Thyroid gland (tissue), 4 donors: ENCODE measurements around the gene PRSS36. TPM values are rescaled to one million over a fixed set of nuclear protein-coding genes. Genes with fewer than 3 reads are reported as not detected.
"Not testable (repeated sequence)": the region's sequence is repeated elsewhere in the genome, so short reads cannot be mapped to it uniquely, and the experiment has no call there.

Source experiments
- DNase-seq, 2 donors: peaks; one replicate each; pipeline ENCODE4 v3.0.0-alpha.2; 2019
- H3K27ac ChIP-seq, 3 donors: fragments of 200-600 bp; sonication (generic); 1 replicate in 2 of 3; 2 replicates in 1 of 3; pipeline ENCODE4 v1.5.1; 2016 to 2019; ENCODE audit warnings: mild to moderate bottlenecking in 1 of 3, moderate library complexity in 1 of 3
- H3K27me3 ChIP-seq: fragments of 200-600 bp; sonication (generic); one replicate; pipeline ENCODE4 v1.5.1; 2019
- H3K36me3 ChIP-seq, 2 donors: fragments of 200-600 bp; sonication (generic); one replicate each; pipeline ENCODE4 v1.5.1; 2016 to 2019
- H3K4me1 ChIP-seq, 2 donors: fragments of 200-600 bp; sonication (generic); one replicate each; pipeline ENCODE4 v1.5.1; 2017 to 2019
- H3K4me3 ChIP-seq, 3 donors: fragments of 200-600 bp; sonication (generic); replicated peaks in 1 of 3; 1 replicate in 2 of 3; 2 replicates in 1 of 3; pipeline ENCODE4 v1.5.1; 2016; ENCODE audit warnings: mild to moderate bottlenecking in 1 of 3
- H3K9me3 ChIP-seq: fragments of 200-600 bp; sonication (generic); one replicate; pipeline ENCODE4 v1.5.1; 2017
- CTCF ChIP-seq, 6 experiments: fragments of 200-600 bp in 3 of 6; fragments of 450-650 bp in 3 of 6; sonication (generic) in 3 of 6; IDR thresholded peaks; one replicate each; pipeline ENCODE4 v1.5.1; 2016 to 2019; ENCODE audit warnings: antibody characterized with exemption in 6 of 6, mild to moderate bottlenecking in 2 of 6, inconsistent platforms in 1 of 6, moderate library complexity in 1 of 6
- POLR2A ChIP-seq, 2 donors: fragments of 450-650 bp; IDR thresholded peaks; one replicate each; pipeline ENCODE4 v1.6.1; 2017; ENCODE audit warnings: antibody characterized with exemption in 2 of 2, mild to moderate bottlenecking in 2 of 2, moderate library complexity in 1 of 2
- WGBS, 2 donors: methylation state at CpG; one replicate each; pipeline ENCODE4 v1.1.5; 2017; 5-methylcytosine and 5-hydroxymethylcytosine counted together
- intact Hi-C: fragments of 100-400 bp; cut with DNase I; formaldehyde crosslinking; loops from one replicate; pipeline ENCODE4 v1.15.1; 2023
- total RNA-seq, 4 donors: library from RNA; depleted of rRNA; stranded (reverse); fragments of >200 nt; gene quantifications; one replicate each; pipeline ENCODE4 v1.2.3, GENCODE V29; 2016

The PRSS36 gene
- total RNA-seq, 4 donors from 2014 or later: 1.4 to 6.6 (median 3.0) TPM

- intact Hi-C loops: loop anchor here (10.0 kb wide), 1 partner anchor 165 kb away; the partner anchor contains the start of gene HSD3B7
- H3K27ac ChIP-seq: no peak overlapping the region
- 70 to 85% methylated on average over 5 of the region's 5 CpGs for WGBS, 2 donors
- H3K27me3 ChIP-seq: no peaks in the 10 kb centered on the region
- TF ChIP-seq POLR2A (IDR thresholded peaks at IDR 0.05) (no peak), CTCF (IDR thresholded peaks at IDR 0.05) (no peak)
- H3K4me3 ChIP-seq: no peak overlapping the region
- peaks cover 0 to 4% of the 10 kb centered on the region in 2 donors for H3K4me1 ChIP-seq
- no peaks in the 10 kb centered on the region for H3K36me3 ChIP-seq
- DNase-seq: no peak
- no peaks in the 10 kb centered on the region for H3K9me3 ChIP-seq
These were observed 534 bp downstream of the PRSS36 start for GRCh38 chr16:31149332-31149731.

GRCh38 chr16:31148896-31149295 lies 970 bp downstream of the PRSS36 start:
- intact Hi-C loops: loop anchor here (10.0 kb wide), 1 partner anchor 164 kb away; the partner anchor contains the start of gene HSD3B7
- no peak for DNase-seq

GRCh38 chr16:31148281-31148728 lies 1.6 kb downstream of the PRSS36 start:
- H3K9me3 ChIP-seq: no peaks in the 10 kb centered on the region
- H3K4me1 ChIP-seq: peaks cover 0 to 4% of the 10 kb centered on the region in 2 donors
- H3K27me3 ChIP-seq: no peaks in the 10 kb centered on the region
- WGBS, 2 donors: 13 to 43% methylated on average over 5 to 21 of the region's 40 CpGs
- no peak overlapping the region for H3K4me3 ChIP-seq
- DNase-seq: peak; percentile 61 to 70
- H3K36me3 ChIP-seq: no peaks in the 10 kb centered on the region
- intact Hi-C loops: loop anchor here (10.0 kb wide), 1 partner anchor 164 kb away; the partner anchor contains the start of gene HSD3B7
- TF ChIP-seq CTCF (IDR thresholded peaks at IDR 0.05): no peak
- H3K27ac ChIP-seq: no peak overlapping the region

More at GRCh38 chr16:31148896-31149295, 970 bp downstream of the PRSS36 start:
- WGBS, 2 donors: 73 to 80% methylated on average over 18 to 25 of the region's 25 CpGs
- H3K4me3 ChIP-seq: no peak overlapping the region
- TF ChIP-seq CTCF (IDR thresholded peaks at IDR 0.05): no peak
- TF ChIP-seq POLR2A (IDR thresholded peaks at IDR 0.05): no peak
- H3K9me3 ChIP-seq: no peaks in the 10 kb centered on the region
- H3K36me3 ChIP-seq: no peaks in the 10 kb centered on the region
- H3K4me1 ChIP-seq: peaks cover 0 to 4% of the 10 kb centered on the region in 2 donors
- no peaks in the 10 kb centered on the region for H3K27me3 ChIP-seq
- no peak overlapping the region for H3K27ac ChIP-seq

- TF ChIP-seq CTCF (IDR thresholded peaks at IDR 0.05) (no peak), POLR2A (IDR thresholded peaks at IDR 0.05) (no peak)
- no peaks in the 10 kb centered on the region for H3K27me3 ChIP-seq
- no peak overlapping the region for H3K27ac ChIP-seq
- 94 to 98% methylated on average over 3 of the region's 3 CpGs for WGBS, 2 donors
- no peaks in the 10 kb centered on the region for H3K36me3 ChIP-seq
- intact Hi-C loops: loop anchor here (10.0 kb wide), 1 partner anchor 163 kb away; the partner anchor contains the start of gene HSD3B7
- no peaks in the 10 kb centered on the region for H3K9me3 ChIP-seq
- no peak for DNase-seq
- H3K4me1 ChIP-seq: peaks cover 4 to 10% of the 10 kb centered on the region in 2 donors
- no peak overlapping the region for H3K4me3 ChIP-seq
These were observed 2.3 kb downstream of the PRSS36 start for GRCh38 chr16:31147574-31147973.

GRCh38 chr16:31145398-31145990 lies 4.4 kb downstream of the PRSS36 start:
- intact Hi-C loops: loop anchor here (10.0 kb wide), 1 partner anchor 161 kb away; the partner anchor contains the start of gene HSD3B7
- H3K4me3 ChIP-seq: no peak overlapping the region
- 80 to 87% methylated on average over 10 to 12 of the region's 12 CpGs for WGBS, 2 donors
- H3K27ac ChIP-seq: no peak overlapping the region
- no peaks in the 10 kb centered on the region for H3K36me3 ChIP-seq
- no peaks in the 10 kb centered on the region for H3K9me3 ChIP-seq
- H3K27me3 ChIP-seq: no peaks in the 10 kb centered on the region
- TF ChIP-seq CTCF (IDR thresholded peaks at IDR 0.05) (no peak), POLR2A (IDR thresholded peaks at IDR 0.05) (no peak)
- H3K4me1 ChIP-seq: peaks cover 10 to 24% of the 10 kb centered on the region in 2 donors
- no peak for DNase-seq

- not testable (repeated sequence) for H3K4me3 ChIP-seq, H3K9me3 ChIP-seq, DNase-seq, H3K27ac ChIP-seq, H3K27me3 ChIP-seq, H3K36me3 ChIP-seq
- intact Hi-C loops: loop anchor here (10.0 kb wide), 1 partner anchor 160 kb away; the partner anchor contains the start of gene HSD3B7
- peaks cover 10 to 25% of the 10 kb centered on the region in 2 donors for H3K4me1 ChIP-seq
- WGBS, 2 donors: 91 to 98% methylated on average over 7 of the region's 7 CpGs
These were observed 5.4 kb downstream of the PRSS36 start for GRCh38 chr16:31144418-31144817.
